Karpas-422 (cell line): Measurements from ENCODE around the gene KANSL1. TPM values are rescaled to one million over a fixed set of nuclear protein-coding genes. Genes with fewer than 3 reads are reported as not detected.
A peak's percentile ranks its signal among the peaks of the same experiment; 100 is the strongest.
"Not testable (repeated sequence)": the region's sequence is repeated elsewhere in the genome, so short reads cannot be mapped to it uniquely, and the experiment has no call there.

Experiments used
- DNase-seq: peaks from one replicate; pipeline ENCODE4 v3.0.0-alpha.2; 2015
- H2AFZ ChIP-seq: fragments of 200-600 bp; sonication (generic); 2 replicates; pipeline ENCODE4 v1.6.1; 2014; ENCODE audit warnings: antibody characterized with exemption, low read length, mixed read lengths
- H3K27ac ChIP-seq: fragments of 200-600 bp; sonication (generic); 2 replicates; pipeline ENCODE4 v1.5.1; 2014; ENCODE audit warnings: mild to moderate bottlenecking, low read length, moderate library complexity
- H3K27me3 ChIP-seq: fragments of 200-600 bp; sonication (generic); 2 replicates; pipeline ENCODE4 v1.6.1; 2014; ENCODE audit warnings: low read length, mixed read lengths
- H3K36me3 ChIP-seq: fragments of 200-600 bp; sonication (generic); 2 replicates; pipeline ENCODE4 v1.6.1; 2014; ENCODE audit warnings: low read length, mixed read lengths; ENCODE audit not compliant: insufficient read depth
- H3K4me1 ChIP-seq: fragments of 200-600 bp; sonication (generic); 2 replicates; pipeline ENCODE4 v1.6.1; 2014; ENCODE audit warnings: mild to moderate bottlenecking, low read length, mixed read lengths
- H3K4me2 ChIP-seq: fragments of 200-600 bp; sonication (generic); 2 replicates; pipeline ENCODE4 v1.6.1; 2014; ENCODE audit warnings: low read length, low read depth, mild to moderate bottlenecking; ENCODE audit not compliant: poor library complexity, severe bottlenecking
- H3K4me3 ChIP-seq: fragments of 200-600 bp; sonication (generic); 2 replicates; pipeline ENCODE4 v1.5.1; 2014; ENCODE audit warnings: mild to moderate bottlenecking, antibody characterized with exemption, low read length, mixed read lengths
- H3K79me2 ChIP-seq: fragments of 200-600 bp; sonication (generic); 2 replicates; pipeline ENCODE4 v1.6.1; 2014; ENCODE audit warnings: mild to moderate bottlenecking, low read length, mixed read lengths
- H3K9ac ChIP-seq: fragments of 200-600 bp; sonication (generic); 2 replicates; pipeline ENCODE4 v1.6.0; 2014; ENCODE audit warnings: low read length
- H3K9me2 ChIP-seq: fragments of 200-600 bp; sonication (generic), shearing (Covaris generic); replicated peaks from 2 replicates; pipeline ENCODE4 v1.6.0; 2014; ENCODE audit warnings: mild to moderate bottlenecking, low read length, moderate library complexity; ENCODE audit not compliant: insufficient read depth
- H3K9me3 ChIP-seq: fragments of 300-700, 200-600 bp; sonication (generic); 2 replicates; pipeline ENCODE4 v1.6.1; 2014; ENCODE audit warnings: low read length, mixed read lengths
- H4K20me1 ChIP-seq: fragments of 200-600 bp; sonication (generic); 2 replicates; pipeline ENCODE4 v1.6.1; 2014; ENCODE audit warnings: mild to moderate bottlenecking, antibody characterized with exemption, low read length, low read depth; ENCODE audit not compliant: insufficient read depth
- total RNA-seq: library from RNA; depleted of rRNA; stranded (reverse); fragments of >200 nt; shearing (Covaris generic); gene quantifications from 2 replicates; pipeline ENCODE4 v1.2.3, GENCODE V29; 2014; ENCODE audit warnings: low replicate concordance

KANSL1 gene
- total RNA-seq, 1 experiment from 2014 or later = 127 TPM

DNA sequence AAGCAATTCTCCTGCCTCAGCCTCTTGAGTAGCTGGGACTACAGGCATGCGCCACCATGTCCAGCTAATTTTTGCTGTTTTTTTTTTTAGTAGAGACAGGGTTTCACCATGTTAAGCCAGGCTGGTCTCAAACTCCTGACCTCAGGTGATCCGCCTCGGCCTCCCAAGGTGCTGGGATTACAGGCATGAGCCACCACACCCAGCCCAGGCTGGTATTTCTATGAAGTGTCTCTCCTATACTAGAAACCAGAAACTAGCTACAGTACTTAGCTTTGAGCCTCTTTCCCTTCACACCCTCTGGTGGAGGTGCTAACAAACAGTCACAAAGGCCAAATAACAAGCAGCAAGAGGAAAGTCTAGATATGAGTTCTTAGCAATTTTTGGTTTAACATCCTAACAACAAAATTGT, 6.4 kb downstream of the KANSL1 start:
- H3K9me3 ChIP-seq, H3K4me3 ChIP-seq, H2AFZ ChIP-seq, H3K27me3 ChIP-seq, H3K9me2 ChIP-seq, H3K9ac ChIP-seq, H3K36me3 ChIP-seq: not testable (repeated sequence)
- peaks cover 88% of the 10 kb centered on the region for H3K4me1 ChIP-seq
- H4K20me1 ChIP-seq = peaks cover 92% of the 10 kb centered on the region
- H3K4me2 ChIP-seq = peak overlapping the region; percentile 11
- peaks cover 100% of the 10 kb centered on the region for H3K79me2 ChIP-seq
- DNase-seq = peak; percentile 80
- peak overlapping the region; percentile 36 for H3K27ac ChIP-seq

DNA sequence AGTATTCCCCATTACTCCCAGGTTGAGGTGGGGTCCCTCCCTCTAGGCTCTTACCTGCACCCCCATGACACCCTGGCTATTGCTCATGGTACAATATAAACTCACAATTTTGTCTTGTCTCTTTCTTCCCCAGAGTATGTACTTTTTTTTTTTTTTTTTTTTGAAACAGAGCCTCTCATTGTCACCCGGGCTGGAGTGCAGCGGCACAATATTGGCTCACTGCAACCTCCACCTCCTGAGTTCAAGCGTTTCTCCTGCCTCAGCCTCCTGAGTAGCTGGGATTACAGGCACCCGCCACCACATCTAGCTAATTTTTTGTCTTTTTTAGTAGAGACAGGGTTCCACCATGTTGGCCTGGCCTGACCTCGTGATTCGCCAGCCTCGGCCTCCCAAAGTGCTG, 8.5 kb downstream of the KANSL1 start:
- no peak overlapping the region for H3K4me3 ChIP-seq
- DNase-seq = no peak
- H3K9me2 ChIP-seq = no peaks in the 10 kb centered on the region
- H3K4me1 ChIP-seq = peaks cover 83% of the 10 kb centered on the region
- H3K27ac ChIP-seq = 0 out of 2 replicates have a peak overlapping the region, but pooled peaks have one; percentile 5
- H4K20me1 ChIP-seq = peaks cover 84% of the 10 kb centered on the region
- peaks cover 100% of the 10 kb centered on the region for H3K79me2 ChIP-seq
- H3K9ac ChIP-seq = no peak overlapping the region
- H3K27me3 ChIP-seq = no peaks in the 10 kb centered on the region
- H3K36me3 ChIP-seq = peaks cover 3% of the 10 kb centered on the region; the same call in 1 of the 2 replicates
- H3K9me3 ChIP-seq = no peaks in the 10 kb centered on the region
- H2AFZ ChIP-seq = no peak overlapping the region
- H3K4me2 ChIP-seq = no peak overlapping the region

DNA sequence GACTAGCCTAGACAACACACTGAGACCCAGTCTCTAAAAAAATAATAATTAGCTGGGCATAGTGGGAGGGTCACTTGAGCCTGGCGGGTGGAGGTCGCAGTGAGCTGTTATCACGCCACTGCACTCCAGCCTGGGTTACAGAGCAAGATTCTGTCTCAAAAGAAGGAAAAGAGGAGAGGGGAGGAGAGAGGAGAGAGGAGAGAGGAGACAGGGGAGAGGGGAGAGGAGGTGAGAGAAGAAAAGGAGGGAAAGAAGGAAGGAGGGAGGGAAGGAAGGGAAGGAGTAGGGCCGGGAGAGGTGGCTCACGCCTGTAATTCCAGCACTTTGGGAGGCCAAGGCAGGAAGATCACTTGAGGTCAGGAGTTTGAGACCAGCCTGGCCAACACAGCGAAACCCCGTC, 9.8 kb downstream of the KANSL1 start:
- H3K27me3 ChIP-seq, H3K27ac ChIP-seq, H3K36me3 ChIP-seq, H3K9me3 ChIP-seq, H3K9ac ChIP-seq, H3K9me2 ChIP-seq, H2AFZ ChIP-seq, DNase-seq, H3K4me3 ChIP-seq, H3K4me2 ChIP-seq: not testable (repeated sequence)
- Histone ChIP-seq H4K20me1 (peaks cover 86% of the 10 kb centered on the region), H3K79me2 (peaks cover 100% of the 10 kb centered on the region), H3K4me1 (peaks cover 84% of the 10 kb centered on the region)

DNA sequence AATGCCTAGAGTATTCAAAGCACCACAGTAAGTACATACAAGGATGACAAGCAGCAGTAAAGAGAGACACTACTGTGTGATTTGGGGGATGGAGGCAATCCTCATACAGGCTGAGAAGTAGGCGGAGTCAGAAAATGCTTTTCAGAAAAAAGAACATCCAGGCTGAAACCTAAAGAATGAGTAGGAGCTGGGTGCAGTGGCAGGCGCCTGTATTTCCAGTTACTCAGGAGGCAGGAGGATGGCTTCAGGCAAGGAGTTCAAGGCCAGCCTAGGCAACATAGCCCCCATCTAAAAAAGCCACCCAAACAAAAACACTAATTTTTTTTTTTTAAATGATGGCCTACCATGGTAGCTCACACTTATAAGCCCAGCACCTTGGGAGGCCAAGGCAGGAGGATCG, 10.3 kb downstream of the KANSL1 start:
- Histone ChIP-seq H3K4me1 (peaks cover 82% of the 10 kb centered on the region), H3K4me2 (no peak overlapping the region), H3K79me2 (peaks cover 100% of the 10 kb centered on the region), H2AFZ (no peak overlapping the region), H3K27ac (no peak overlapping the region), H3K9ac (no peak overlapping the region), H3K9me2 (no peaks in the 10 kb centered on the region), H3K36me3 (no peaks in the 10 kb centered on the region; the same call in 1 of the 2 replicates), H3K27me3 (no peaks in the 10 kb centered on the region), H3K4me3 (no peak overlapping the region), H3K9me3 (no peaks in the 10 kb centered on the region), H4K20me1 (peaks cover 86% of the 10 kb centered on the region)
- no peak for DNase-seq

DNA sequence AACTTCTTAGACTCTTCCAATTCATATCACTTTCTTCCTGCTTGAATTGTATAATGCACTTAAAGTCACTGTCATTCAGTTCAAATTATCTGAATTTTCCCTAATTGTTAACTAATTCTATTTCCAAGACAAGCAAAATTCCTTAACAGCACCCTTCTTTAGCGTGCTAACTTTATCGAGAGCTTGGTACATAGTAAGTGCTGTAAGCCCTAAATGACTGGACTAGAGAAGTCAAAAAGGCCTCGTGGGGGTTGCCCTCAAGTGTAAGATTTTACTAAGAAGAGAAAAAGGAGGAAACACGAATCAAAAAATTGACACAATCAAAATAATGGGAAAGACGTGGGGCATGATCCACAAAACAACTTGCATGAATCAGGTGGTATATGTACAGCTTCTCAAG, 11.3 kb downstream of the KANSL1 start:
- no peak overlapping the region for H3K9ac ChIP-seq
- no peak overlapping the region for H3K27ac ChIP-seq
- no peak overlapping the region for H2AFZ ChIP-seq
- H3K4me3 ChIP-seq = no peak overlapping the region
- no peak overlapping the region for H3K4me2 ChIP-seq
- peaks cover 84% of the 10 kb centered on the region for H4K20me1 ChIP-seq
- no peaks in the 10 kb centered on the region; the same call in 1 of the 2 replicates for H3K36me3 ChIP-seq
- H3K27me3 ChIP-seq = no peaks in the 10 kb centered on the region
- H3K79me2 ChIP-seq = peaks cover 100% of the 10 kb centered on the region
- no peaks in the 10 kb centered on the region for H3K9me3 ChIP-seq
- DNase-seq = no peak
- peaks cover 77% of the 10 kb centered on the region for H3K4me1 ChIP-seq
- H3K9me2 ChIP-seq = no peaks in the 10 kb centered on the region

DNA sequence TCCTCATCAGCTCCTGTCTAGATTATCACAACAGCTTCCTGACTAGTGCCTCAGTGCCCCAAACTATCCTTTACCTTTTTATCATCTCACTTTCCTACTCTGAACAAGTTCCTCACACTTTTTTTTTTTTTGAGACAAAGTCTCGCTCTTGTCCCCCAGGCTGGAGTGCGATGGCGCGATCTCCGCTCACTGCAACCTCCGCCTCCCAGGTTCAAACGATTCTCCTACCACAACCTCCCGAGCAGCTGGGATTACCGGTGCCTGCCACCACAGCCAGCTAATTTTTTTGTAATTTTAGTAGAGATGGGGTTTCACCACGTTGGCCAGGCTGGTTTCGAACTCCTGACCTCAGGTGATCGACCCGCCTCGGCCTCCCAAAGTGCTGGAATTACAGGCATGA, 11.9 kb downstream of the KANSL1 start:
- not testable (repeated sequence) for H3K4me2 ChIP-seq, H3K9me2 ChIP-seq, H3K36me3 ChIP-seq, H3K9me3 ChIP-seq, H3K27me3 ChIP-seq, DNase-seq, H3K27ac ChIP-seq, H3K9ac ChIP-seq, H3K4me3 ChIP-seq, H2AFZ ChIP-seq
- Histone ChIP-seq H3K4me1 (peaks cover 74% of the 10 kb centered on the region), H3K79me2 (peaks cover 100% of the 10 kb centered on the region), H4K20me1 (peaks cover 84% of the 10 kb centered on the region)

DNA sequence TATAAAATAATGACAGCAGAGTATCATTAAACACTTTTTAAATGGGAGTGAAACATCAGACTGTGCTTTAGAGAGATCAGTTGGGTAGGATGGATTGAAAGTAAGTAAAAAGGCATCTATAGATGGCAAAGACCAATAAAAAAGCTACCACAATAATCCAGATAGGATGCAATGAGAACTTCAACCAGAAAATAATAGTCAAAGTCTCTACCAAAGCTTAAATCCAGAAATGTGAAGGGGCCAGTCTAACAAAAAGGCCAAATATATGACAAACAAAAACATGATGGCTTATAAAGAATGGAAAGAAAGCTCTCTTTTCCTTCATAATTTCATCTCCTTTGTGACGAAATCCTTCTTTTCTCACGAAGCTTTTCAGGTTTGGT, 12.3 kb downstream of the KANSL1 start:
- no peak for DNase-seq
- H3K79me2 ChIP-seq = peaks cover 100% of the 10 kb centered on the region
- H3K27ac ChIP-seq = no peak overlapping the region
- H3K9ac ChIP-seq = no peak overlapping the region
- no peak overlapping the region for H2AFZ ChIP-seq
- no peaks in the 10 kb centered on the region for H3K27me3 ChIP-seq
- H3K4me3 ChIP-seq = no peak overlapping the region
- peaks cover 86% of the 10 kb centered on the region for H4K20me1 ChIP-seq
- no peaks in the 10 kb centered on the region for H3K9me3 ChIP-seq
- H3K4me1 ChIP-seq = peaks cover 72% of the 10 kb centered on the region
- no peaks in the 10 kb centered on the region; the same call in 1 of the 2 replicates for H3K36me3 ChIP-seq
- no peaks in the 10 kb centered on the region for H3K9me2 ChIP-seq
- no peak overlapping the region for H3K4me2 ChIP-seq

DNA sequence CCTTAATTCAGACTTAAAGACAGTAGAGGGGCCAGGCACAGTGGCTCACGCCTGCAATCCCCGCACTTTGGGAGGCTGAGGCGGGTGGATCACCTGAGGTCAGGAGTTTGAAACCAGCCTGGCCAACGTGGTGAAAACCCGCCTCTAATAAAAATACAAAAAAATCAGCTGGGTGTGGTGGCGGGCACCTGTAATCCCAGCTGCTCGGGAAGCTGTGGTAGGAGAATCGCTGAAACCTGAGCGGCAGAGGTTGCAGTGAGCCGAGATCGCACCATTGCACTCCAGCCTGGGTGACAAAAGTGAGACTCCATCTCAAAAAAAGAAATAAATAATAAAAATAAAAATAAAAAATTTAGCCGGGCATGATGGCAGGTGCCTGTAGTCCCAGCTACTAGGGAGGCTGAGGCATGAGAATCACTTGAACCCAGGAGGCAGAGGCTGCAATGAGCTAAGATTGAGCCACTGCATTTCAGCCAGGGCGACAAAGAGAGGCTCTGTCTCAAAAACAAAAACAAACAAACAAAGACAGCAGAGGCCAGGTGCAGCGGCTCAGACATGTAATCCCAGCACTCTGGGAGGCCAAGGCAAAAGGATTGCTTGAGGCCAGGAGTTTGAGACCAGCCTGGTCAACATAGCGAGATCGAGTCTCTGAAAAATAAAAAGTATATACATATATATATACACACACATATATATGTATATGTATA, 12.9 kb downstream of the KANSL1 start:
- peaks cover 68% of the 10 kb centered on the region for H3K4me1 ChIP-seq
- not testable (repeated sequence) for H3K4me3 ChIP-seq, H3K36me3 ChIP-seq, H3K27ac ChIP-seq, DNase-seq, H3K9me2 ChIP-seq, H3K4me2 ChIP-seq, H3K9me3 ChIP-seq, H3K9ac ChIP-seq, H2AFZ ChIP-seq, H3K27me3 ChIP-seq
- H3K79me2 ChIP-seq = peaks cover 100% of the 10 kb centered on the region
- H4K20me1 ChIP-seq = peaks cover 88% of the 10 kb centered on the region
